ENCODE results near the gene NKAIN2.

- TF ChIP-seq CTCF (IDR thresholded peaks at IDR 0.05; ENCODE audit: low read length): no peak
- no peak for TF ChIP-seq EZH2 (optimal IDR thresholded peaks at IDR 0.05; ENCODE audit: low read depth, low read length)
- TF ChIP-seq EZH2phosphoT487 (IDR thresholded peaks at IDR 0.05; ENCODE audit: low read length): no peak
Measured at GRCh38 chr6:124099520-124099919, 295.9 kb downstream of the NKAIN2 start.
